ENCODE results near the gene HOXA5.

Gene HOXA5

DNA sequence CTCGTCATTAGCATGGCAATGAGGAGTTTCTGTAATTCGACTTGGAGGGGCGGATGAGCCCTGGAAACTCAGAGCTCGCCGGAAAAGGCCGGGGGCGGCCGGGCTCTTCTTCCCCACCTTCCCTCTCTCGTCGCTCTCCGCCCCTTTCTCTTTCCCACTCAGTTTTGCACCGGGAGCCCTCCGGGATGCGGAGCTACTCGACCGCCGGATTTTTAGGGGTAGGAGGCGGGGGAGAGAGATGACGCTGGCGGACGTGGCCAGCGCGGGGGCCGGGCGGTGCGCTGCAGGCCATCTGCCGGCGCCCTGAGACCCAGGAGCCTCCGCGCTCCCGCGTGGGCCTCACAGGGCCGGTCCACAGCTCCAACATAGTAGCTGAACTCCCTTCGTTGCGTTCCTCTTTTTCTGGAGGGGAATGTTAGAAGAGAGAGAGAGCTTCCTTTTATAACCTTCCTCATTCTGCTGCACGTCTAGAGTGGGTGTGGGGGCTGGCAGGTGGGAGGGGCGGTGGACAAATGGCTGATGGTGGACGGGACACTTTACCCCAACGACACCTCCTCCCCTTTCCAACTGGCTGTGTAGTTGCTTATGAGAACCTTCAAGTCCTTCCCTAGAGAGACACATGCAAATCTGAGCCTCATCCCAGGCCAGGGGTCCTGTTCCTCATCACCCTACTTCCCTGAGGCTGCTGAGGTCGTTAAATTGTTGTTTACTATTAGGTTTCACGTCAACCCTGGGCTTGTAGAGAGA, 46.5 kb downstream of the HOXA5 start:
- H3K9ac ChIP-seq (ENCODE audit: low read depth, low read length), result no peak overlapping the region
- peaks cover 93% of the 10 kb centered on the region for H3K27me3 ChIP-seq (ENCODE audit: control insufficient read depth, insufficient read depth, low read length)
- no peaks in the 10 kb centered on the region for H3K36me3 ChIP-seq (ENCODE audit: control insufficient read depth, insufficient read depth, low read length)
- peak overlapping the region; percentile 54 for H3K4me3 ChIP-seq (ENCODE audit: low read depth, low read length)
- H3K4me1 ChIP-seq (ENCODE audit: control insufficient read depth, insufficient read depth, low read length), result peaks cover 25% of the 10 kb centered on the region
- H3K9me3 ChIP-seq (ENCODE audit: control insufficient read depth, insufficient read depth, low read length), result no peaks in the 10 kb centered on the region

DNA sequence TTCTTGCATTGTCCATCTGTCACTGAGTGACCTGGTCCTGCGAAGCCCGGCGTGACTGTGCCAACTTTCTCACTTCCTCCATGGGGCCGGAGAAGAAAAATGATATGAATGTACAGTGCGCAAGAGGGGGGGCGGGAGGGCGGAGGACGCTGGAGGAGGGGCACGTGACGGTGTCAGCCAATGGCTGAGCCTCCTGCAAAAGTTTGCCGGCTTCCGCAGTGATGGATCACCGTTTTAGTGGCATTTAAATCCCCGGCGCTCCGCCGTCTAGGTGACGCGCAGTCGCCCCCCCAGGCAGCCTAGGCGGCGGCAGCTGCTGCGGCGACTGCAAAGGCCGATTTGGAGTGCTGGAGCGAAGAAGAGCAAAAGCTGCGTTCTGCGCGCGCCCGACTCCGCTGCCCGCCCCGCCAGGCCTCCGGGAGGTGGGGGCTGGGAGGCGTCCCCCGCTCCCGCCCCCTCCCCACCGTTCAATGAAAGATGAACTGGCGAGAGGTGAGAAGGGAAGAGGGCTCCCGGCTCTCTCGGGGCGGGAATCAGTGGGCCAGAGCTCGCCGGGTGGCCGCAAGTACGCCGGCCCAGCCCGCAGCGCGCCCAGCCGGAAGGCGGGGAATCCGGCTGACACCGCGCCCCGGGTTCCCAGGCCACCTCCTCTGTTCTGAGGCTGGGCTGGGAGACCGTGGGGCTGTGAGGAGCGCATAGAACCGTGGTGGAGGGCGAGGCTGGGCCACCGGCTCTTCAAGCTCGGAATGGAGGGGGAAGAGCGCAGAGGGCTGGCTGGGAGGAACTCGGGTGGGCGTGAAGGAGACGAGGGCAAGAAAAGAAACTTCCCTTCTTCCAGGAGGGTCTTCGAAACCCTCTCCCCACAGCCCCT, 47.3 kb downstream of the HOXA5 start, which contains the start of gene HOXA1:
Gene HOXA1, minus strand, starts transcription at position 104 of the 871 bp plus-strand sequence. Its CDS starts 88 bp downstream, at position 16.
- peaks cover 90% of the 10 kb centered on the region for H3K27me3 ChIP-seq (ENCODE audit: control insufficient read depth, insufficient read depth, low read length)
- H3K4me1 ChIP-seq (ENCODE audit: control insufficient read depth, insufficient read depth, low read length), result peaks cover 32% of the 10 kb centered on the region
- H3K36me3 ChIP-seq (ENCODE audit: control insufficient read depth, insufficient read depth, low read length), result no peaks in the 10 kb centered on the region
- H3K9me3 ChIP-seq (ENCODE audit: control insufficient read depth, insufficient read depth, low read length), result no peaks in the 10 kb centered on the region
- H3K4me3 ChIP-seq (ENCODE audit: low read depth, low read length), result peak within 1 kb of the TSS; percentile 54
- no peak within 1 kb of the TSS for H3K9ac ChIP-seq (ENCODE audit: low read depth, low read length)

DNA sequence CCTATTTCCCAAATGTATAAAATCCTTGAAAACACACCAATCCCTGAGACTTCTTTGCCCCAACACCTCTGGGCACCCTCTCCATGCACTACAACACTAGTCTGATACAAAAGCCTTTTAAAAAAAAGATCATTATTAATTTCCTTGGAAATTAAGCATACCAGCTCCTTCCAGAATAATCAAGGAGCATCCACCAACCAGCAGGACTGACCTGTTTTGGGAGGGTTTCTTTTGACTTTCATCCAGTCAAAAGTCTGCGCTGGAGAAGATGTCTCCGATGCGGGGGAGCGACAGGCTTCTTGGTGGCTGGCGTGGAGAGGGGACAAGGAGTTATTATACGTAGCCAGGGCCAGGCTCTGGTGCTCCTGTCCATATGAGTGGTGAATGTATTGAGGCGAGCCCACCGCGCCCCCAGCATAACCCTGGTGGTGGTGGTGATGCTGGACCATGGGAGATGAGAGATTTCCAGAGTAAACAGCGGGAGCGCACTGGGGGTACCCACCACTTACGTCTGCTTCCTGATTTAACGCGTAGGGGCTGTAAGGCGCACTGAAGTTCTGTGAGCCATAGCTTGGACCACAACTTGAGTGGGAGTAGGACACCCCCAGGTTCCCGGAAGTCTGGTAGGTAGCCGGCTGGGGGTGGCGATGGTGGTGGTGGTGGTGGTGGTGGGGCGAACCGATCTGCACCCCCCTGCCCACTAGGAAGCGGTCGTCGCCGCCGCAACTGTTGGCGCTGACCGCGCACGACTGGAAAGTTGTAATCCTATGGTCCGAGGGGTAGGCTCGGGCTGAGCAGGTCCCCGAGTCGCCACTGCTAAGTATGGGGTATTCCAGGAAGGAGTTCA, 48.2 kb downstream of the HOXA5 start:
- H3K9ac ChIP-seq (ENCODE audit: low read depth, low read length), result no peak overlapping the region
- H3K4me3 ChIP-seq (ENCODE audit: low read depth, low read length), result peak overlapping the region; percentile 37
- peaks cover 90% of the 10 kb centered on the region for H3K27me3 ChIP-seq (ENCODE audit: control insufficient read depth, insufficient read depth, low read length)
- H3K9me3 ChIP-seq (ENCODE audit: control insufficient read depth, insufficient read depth, low read length), result no peaks in the 10 kb centered on the region
- H3K4me1 ChIP-seq (ENCODE audit: control insufficient read depth, insufficient read depth, low read length), result peaks cover 32% of the 10 kb centered on the region
- H3K36me3 ChIP-seq (ENCODE audit: control insufficient read depth, insufficient read depth, low read length), result no peaks in the 10 kb centered on the region

DNA sequence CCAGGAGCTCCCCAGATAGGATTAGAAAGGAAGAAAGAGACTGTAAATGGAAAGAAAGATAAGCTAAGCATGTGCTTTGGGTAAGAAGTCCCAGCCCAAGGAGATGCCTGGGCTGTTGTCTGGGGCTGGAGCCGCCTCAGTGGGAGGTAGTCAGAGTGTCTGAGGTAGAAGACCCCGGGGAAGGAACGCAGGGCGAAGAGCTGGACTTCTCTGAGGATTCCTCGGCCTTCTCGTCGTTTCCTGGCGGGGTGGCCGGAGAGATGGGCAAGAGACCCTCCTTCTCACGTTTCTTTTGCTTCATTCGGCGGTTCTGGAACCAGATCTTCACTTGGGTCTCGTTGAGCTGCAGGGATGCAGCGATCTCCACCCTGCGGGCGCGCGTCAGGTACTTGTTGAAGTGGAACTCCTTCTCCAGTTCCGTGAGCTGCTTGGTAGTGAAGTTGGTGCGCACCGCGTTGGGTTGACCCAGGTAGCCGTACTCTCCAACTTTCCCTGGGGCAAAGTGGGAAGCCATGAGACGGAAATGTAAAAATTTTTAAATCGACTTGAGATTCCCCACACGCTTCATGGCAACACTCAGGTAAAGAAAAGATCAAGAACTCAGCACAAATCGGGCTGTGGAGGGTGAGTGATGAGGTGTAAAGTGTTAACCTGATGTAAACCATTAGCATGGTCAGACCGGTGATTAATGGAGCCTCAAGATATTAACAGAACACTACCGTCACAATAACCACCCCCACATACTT, 49.0 kb downstream of the HOXA5 start:
- Histone ChIP-seq H3K27me3 (ENCODE audit: control insufficient read depth, insufficient read depth, low read length) (peaks cover 90% of the 10 kb centered on the region), H3K9me3 (ENCODE audit: control insufficient read depth, insufficient read depth, low read length) (no peaks in the 10 kb centered on the region), H3K36me3 (ENCODE audit: control insufficient read depth, insufficient read depth, low read length) (no peaks in the 10 kb centered on the region), H3K9ac (ENCODE audit: low read depth, low read length) (no peak overlapping the region), H3K4me1 (ENCODE audit: control insufficient read depth, insufficient read depth, low read length) (peaks cover 35% of the 10 kb centered on the region), H3K4me3 (ENCODE audit: low read depth, low read length) (peak overlapping the region; percentile 37)

DNA sequence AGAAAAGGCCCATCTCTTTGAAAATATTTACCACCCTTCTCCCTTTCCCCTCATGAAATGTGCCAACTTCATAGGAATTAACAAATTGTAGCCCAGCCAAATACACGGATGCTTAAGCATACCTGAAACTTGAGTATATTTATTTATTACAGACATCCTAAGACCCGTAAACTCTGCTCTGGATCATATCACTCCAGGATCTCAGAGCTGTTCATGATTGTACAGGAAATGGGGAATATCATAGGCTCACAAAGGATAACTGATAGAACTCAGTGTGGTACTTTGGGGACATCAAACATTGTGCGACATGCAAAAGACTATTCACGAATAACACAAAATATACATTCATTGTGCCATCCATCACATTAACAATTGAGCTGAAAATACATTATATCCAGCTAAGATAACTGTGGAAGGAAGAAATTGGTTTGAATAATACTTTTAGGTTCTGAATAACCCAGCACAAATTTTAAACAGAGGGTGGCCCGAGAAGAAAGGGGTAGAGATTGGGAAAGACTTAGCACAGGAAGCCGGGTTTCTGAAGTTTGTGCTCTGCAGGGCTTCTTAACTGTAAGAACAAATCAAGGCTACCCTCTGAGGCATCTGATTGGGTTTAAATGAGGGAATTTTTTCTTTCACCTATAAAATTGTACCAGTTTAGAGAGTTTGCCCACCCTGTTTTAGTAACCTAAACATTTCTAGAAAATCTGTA, 50.1 kb downstream of the HOXA5 start:
- peaks cover 37% of the 10 kb centered on the region for H3K4me1 ChIP-seq (ENCODE audit: control insufficient read depth, insufficient read depth, low read length)
- no peak overlapping the region for H3K4me3 ChIP-seq (ENCODE audit: low read depth, low read length)
- H3K9ac ChIP-seq (ENCODE audit: low read depth, low read length), result no peak overlapping the region
- no peaks in the 10 kb centered on the region for H3K36me3 ChIP-seq (ENCODE audit: control insufficient read depth, insufficient read depth, low read length)
- H3K9me3 ChIP-seq (ENCODE audit: control insufficient read depth, insufficient read depth, low read length), result no peaks in the 10 kb centered on the region
- peaks cover 90% of the 10 kb centered on the region for H3K27me3 ChIP-seq (ENCODE audit: control insufficient read depth, insufficient read depth, low read length)

- Histone ChIP-seq H3K9ac (ENCODE audit: low read depth, low read length) (no peak overlapping the region), H3K36me3 (ENCODE audit: control insufficient read depth, insufficient read depth, low read length) (no peaks in the 10 kb centered on the region), H3K4me3 (ENCODE audit: low read depth, low read length) (peak overlapping the region; percentile 10), H3K27me3 (ENCODE audit: control insufficient read depth, insufficient read depth, low read length) (peaks cover 90% of the 10 kb centered on the region), H3K9me3 (ENCODE audit: control insufficient read depth, insufficient read depth, low read length) (no peaks in the 10 kb centered on the region), H3K4me1 (ENCODE audit: control insufficient read depth, insufficient read depth, low read length) (peaks cover 37% of the 10 kb centered on the region)
Observed at GRCh38 chr7:27092819-27093110, 50.7 kb downstream of the HOXA5 start.

- no peaks in the 10 kb centered on the region for H3K36me3 ChIP-seq (ENCODE audit: control insufficient read depth, insufficient read depth, low read length)
- peaks cover 33% of the 10 kb centered on the region for H3K4me1 ChIP-seq (ENCODE audit: control insufficient read depth, insufficient read depth, low read length)
- no peak overlapping the region for H3K9ac ChIP-seq (ENCODE audit: low read depth, low read length)
- H3K27me3 ChIP-seq (ENCODE audit: control insufficient read depth, insufficient read depth, low read length), result peaks cover 90% of the 10 kb centered on the region
- no peaks in the 10 kb centered on the region for H3K9me3 ChIP-seq (ENCODE audit: control insufficient read depth, insufficient read depth, low read length)
- H3K4me3 ChIP-seq (ENCODE audit: low read depth, low read length), result peak overlapping the region; percentile 10
Observed at GRCh38 chr7:27091941-27092818, 51.3 kb downstream of the HOXA5 start.

DNA sequence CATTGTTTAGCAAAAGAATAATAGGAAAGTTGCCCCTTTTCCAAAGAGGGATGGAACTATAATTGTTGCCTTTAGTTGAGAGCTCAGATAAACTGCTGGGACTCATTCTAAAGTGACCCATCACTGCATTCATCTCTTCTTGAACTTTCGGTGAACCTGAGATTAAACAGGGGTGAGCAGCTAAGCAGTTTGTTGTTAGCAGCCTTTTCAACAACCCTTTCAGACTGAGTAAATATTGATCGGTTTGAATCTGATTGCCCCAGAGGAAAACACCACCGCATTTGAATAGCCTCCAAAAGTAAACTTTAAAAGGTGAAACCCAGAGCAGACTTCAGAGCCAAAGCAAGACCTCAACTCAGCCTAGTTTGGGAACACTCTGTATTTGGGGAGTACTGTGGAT, 52.4 kb downstream of the HOXA5 start:
- Histone ChIP-seq H3K9me3 (ENCODE audit: control insufficient read depth, insufficient read depth, low read length) (no peaks in the 10 kb centered on the region), H3K36me3 (ENCODE audit: control insufficient read depth, insufficient read depth, low read length) (no peaks in the 10 kb centered on the region), H3K27me3 (ENCODE audit: control insufficient read depth, insufficient read depth, low read length) (peaks cover 91% of the 10 kb centered on the region), H3K9ac (ENCODE audit: low read depth, low read length) (no peak overlapping the region), H3K4me3 (ENCODE audit: low read depth, low read length) (no peak overlapping the region), H3K4me1 (ENCODE audit: control insufficient read depth, insufficient read depth, low read length) (peaks cover 33% of the 10 kb centered on the region)

Data from iPS-15b (cell line).